Endodermal cell (in vitro differentiated cells): Measurements from ENCODE around the gene PCGF5. TPM values are rescaled to one million over a fixed set of nuclear protein-coding genes. Genes with fewer than 3 reads are reported as not detected.

ENCODE experiments used
- DNase-seq: peaks from one replicate; pipeline ENCODE4 v3.0.0-alpha.2; 2017
- H3K27ac ChIP-seq: 2 replicates; pipeline ENCODE4 v1.5.1; 2013; ENCODE audit warnings: mild to moderate bottlenecking, low read depth, low read length, moderate library complexity
- H3K27me3 ChIP-seq: 2 replicates; pipeline ENCODE4 v1.6.1; 2013; ENCODE audit warnings: mild to moderate bottlenecking, low read length, moderate library complexity; ENCODE audit not compliant: insufficient read depth, control insufficient read depth, poor library complexity, severe bottlenecking
- H3K36me3 ChIP-seq: 2 replicates; pipeline ENCODE4 v1.7.0; 2013; ENCODE audit warnings: mild to moderate bottlenecking, low read length, moderate library complexity; ENCODE audit not compliant: control insufficient read depth, insufficient read depth
- H3K4me1 ChIP-seq: one replicate; pipeline ENCODE4 v1.7.0; 2013; ENCODE audit warnings: low read length; ENCODE audit not compliant: control insufficient read depth, insufficient read depth
- H3K4me3 ChIP-seq: 2 replicates; pipeline ENCODE4 v1.5.1; 2013; ENCODE audit warnings: mild to moderate bottlenecking, low read length, moderate library complexity
- H3K9ac ChIP-seq: 2 replicates; pipeline ENCODE4 v1.6.1; 2013; ENCODE audit warnings: mild to moderate bottlenecking, low read length, moderate library complexity; ENCODE audit not compliant: poor library complexity, severe bottlenecking; ENCODE audit errors: extremely low read depth
- H3K9me3 ChIP-seq: 2 replicates; pipeline ENCODE4 v1.6.1; 2013; ENCODE audit warnings: mild to moderate bottlenecking, low read length, moderate library complexity; ENCODE audit not compliant: control insufficient read depth
- H3K27ac Mint-ChIP-seq: 2 replicates; pipeline ENCODE4 v1.8.0; 2020; ENCODE audit warnings: mixed read lengths
- H3K27me3 Mint-ChIP-seq: 2 replicates; pipeline ENCODE4 v1.8.0; 2021; ENCODE audit warnings: mild to moderate bottlenecking, mixed read lengths; ENCODE audit not compliant: insufficient read depth
- H3K36me3 Mint-ChIP-seq: 2 replicates; pipeline ENCODE4 v1.8.0; 2020; ENCODE audit warnings: low read depth, mixed read lengths
- H3K4me1 Mint-ChIP-seq: 2 replicates; pipeline ENCODE4 v1.8.0; 2020; ENCODE audit warnings: mixed read lengths
- H3K4me3 Mint-ChIP-seq: 2 replicates; pipeline ENCODE4 v1.8.0; 2020; ENCODE audit warnings: mild to moderate bottlenecking, moderate library complexity, mixed read lengths
- H3K9me3 Mint-ChIP-seq: 2 replicates; pipeline ENCODE4 v1.8.0; 2020; ENCODE audit warnings: mild to moderate bottlenecking, mixed read lengths
- WGBS, 2 experiments: methylation state at CpG; one replicate each; pipeline versions ENCODE4 v1.1.5 to v1.1.7; 2013; ENCODE audit warnings: missing lambda C conversion rate in 2 of 2, mixed read lengths in 1 of 2; ENCODE audit not compliant: insufficient coverage in 1 of 2, insufficient read length in 1 of 2; 5-methylcytosine and 5-hydroxymethylcytosine counted together
- total RNA-seq, 2 donors: library from RNA; stranded (reverse); fragmentation: NEBNext Ultra II Directional in 1 of 2; extraction: Animal tissue kit (Norgen Biotek cat#: 25700) in 1 of 2; gene quantifications; 2 replicates in 1 of 2; 3 replicates in 1 of 2; pipeline ENCODE4 v1.2.1, GENCODE V29; 2021
- TF ChIP-seq, protein P1 (sequence below): fragments of 200-600 bp; sonication (generic); conservative IDR thresholded peaks from 2 replicates; pipeline ENCODE4 v1.5.0; 2021; ENCODE audit warnings: antibody characterized with exemption, mild to moderate bottlenecking

The PCGF5 gene
- total RNA-seq, 2 donors from 2014 or later = 6.8 to 9.2 TPM

DNA sequence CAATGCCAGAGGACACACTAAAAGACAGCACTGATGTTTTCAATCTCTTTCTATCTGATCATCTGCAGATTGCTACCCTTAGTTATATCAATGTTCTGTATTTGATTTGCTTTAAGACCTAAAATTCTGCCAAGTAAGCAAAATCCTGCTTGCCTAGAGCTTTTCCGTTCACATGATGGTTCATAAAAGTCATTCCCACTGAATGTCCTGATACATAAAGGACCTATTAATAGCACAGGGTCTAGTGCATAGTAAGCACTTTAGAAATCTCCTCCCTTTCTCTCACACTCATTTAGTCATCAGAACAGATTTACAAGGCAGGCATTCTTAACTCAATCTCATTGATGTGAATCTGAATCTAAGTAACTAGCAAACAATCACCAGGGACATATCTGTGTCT, 68.8 kb downstream of the PCGF5 start:
- Mint-ChIP-seq H3K9me3 (no peaks in the 10 kb centered on the region), H3K4me3 (no peak overlapping the region), H3K27ac (no peak overlapping the region), H3K4me1 (no peaks in the 10 kb centered on the region), H3K27me3 (peaks cover 18% of the 10 kb centered on the region), H3K36me3 (no peaks in the 10 kb centered on the region)
- 96 to 100% methylated on average over 1 of the region's 1 CpG for WGBS, 2 experiments
- DNase-seq = no peak
- Histone ChIP-seq H3K4me1 (no peaks in the 10 kb centered on the region), H3K27me3 (peaks cover 4% of the 10 kb centered on the region), H3K27ac (no peak overlapping the region), H3K9me3 (no peaks in the 10 kb centered on the region), H3K36me3 (no peaks in the 10 kb centered on the region), H3K9ac (no peak overlapping the region), H3K4me3 (no peak overlapping the region)
- TF ChIP-seq, protein P1, sequence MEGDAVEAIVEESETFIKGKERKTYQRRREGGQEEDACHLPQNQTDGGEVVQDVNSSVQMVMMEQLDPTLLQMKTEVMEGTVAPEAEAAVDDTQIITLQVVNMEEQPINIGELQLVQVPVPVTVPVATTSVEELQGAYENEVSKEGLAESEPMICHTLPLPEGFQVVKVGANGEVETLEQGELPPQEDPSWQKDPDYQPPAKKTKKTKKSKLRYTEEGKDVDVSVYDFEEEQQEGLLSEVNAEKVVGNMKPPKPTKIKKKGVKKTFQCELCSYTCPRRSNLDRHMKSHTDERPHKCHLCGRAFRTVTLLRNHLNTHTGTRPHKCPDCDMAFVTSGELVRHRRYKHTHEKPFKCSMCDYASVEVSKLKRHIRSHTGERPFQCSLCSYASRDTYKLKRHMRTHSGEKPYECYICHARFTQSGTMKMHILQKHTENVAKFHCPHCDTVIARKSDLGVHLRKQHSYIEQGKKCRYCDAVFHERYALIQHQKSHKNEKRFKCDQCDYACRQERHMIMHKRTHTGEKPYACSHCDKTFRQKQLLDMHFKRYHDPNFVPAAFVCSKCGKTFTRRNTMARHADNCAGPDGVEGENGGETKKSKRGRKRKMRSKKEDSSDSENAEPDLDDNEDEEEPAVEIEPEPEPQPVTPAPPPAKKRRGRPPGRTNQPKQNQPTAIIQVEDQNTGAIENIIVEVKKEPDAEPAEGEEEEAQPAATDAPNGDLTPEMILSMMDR = no peak

GRCh38 chr10:91290607-91291006, 70.1 kb downstream of the PCGF5 start:
- no peak overlapping the region for H3K27ac ChIP-seq
- H3K4me3 ChIP-seq = no peak overlapping the region
- H3K9me3 ChIP-seq = no peaks in the 10 kb centered on the region
- H3K4me3 Mint-ChIP-seq = no peak overlapping the region
- no peaks in the 10 kb centered on the region for H3K4me1 Mint-ChIP-seq
- peaks cover 19% of the 10 kb centered on the region for H3K27me3 Mint-ChIP-seq
- TF ChIP-seq, protein P1 = no peak
- H3K9me3 Mint-ChIP-seq = no peaks in the 10 kb centered on the region
- no peak overlapping the region for H3K9ac ChIP-seq
- no peaks in the 10 kb centered on the region for H3K36me3 ChIP-seq
- H3K27me3 ChIP-seq = peaks cover 4% of the 10 kb centered on the region
- 91 to 96% methylated on average over 4 to 5 of the region's 5 CpGs for WGBS, 2 experiments
- H3K27ac Mint-ChIP-seq = no peak overlapping the region
- no peaks in the 10 kb centered on the region for H3K4me1 ChIP-seq
- no peak for DNase-seq
- no peaks in the 10 kb centered on the region for H3K36me3 Mint-ChIP-seq

DNA sequence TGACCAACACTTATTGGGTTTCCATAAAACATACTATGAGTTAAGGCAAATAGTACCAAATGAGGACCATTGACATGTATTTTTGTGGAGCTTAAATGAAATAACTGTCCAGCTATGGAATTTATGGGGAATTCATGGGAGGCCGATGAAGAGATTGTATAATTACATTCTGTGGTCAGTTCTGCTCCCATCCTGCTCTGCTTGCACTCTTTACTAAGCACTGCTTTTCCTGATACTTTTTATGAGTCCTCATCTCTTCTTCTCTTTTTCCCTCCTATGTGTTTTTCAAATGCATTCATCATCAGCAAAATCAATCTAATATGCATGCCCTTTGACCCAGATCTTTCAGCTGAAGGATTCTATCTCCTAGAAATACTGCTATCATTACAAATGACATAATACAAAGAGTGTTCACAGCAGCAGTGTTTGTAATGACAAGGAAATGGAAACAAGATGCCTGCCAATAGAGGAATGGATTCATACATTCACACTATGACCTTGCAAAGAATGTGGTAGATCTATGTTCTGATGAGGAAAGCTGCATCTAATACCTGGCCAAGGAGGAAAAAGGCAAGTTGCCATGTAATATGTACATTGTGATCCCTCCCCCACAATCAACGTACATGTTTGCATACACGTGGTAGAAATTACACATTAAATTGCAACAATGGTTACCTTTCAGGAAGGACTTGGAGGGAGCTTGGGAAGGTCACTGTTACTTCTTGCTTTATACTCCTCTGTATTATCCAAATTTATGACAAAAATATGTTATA, 73.9 kb downstream of the PCGF5 start:
- DNase-seq = no peak
- H3K4me1 ChIP-seq = no peaks in the 10 kb centered on the region
- H3K36me3 ChIP-seq = no peaks in the 10 kb centered on the region
- Mint-ChIP-seq H3K36me3 (no peaks in the 10 kb centered on the region), H3K9me3 (no peaks in the 10 kb centered on the region), H3K4me1 (peaks cover 8% of the 10 kb centered on the region), H3K4me3 (no peak overlapping the region), H3K27ac (no peak overlapping the region), H3K27me3 (peaks cover 22% of the 10 kb centered on the region)
- H3K27me3 ChIP-seq = peaks cover 8% of the 10 kb centered on the region
- no peak overlapping the region for H3K4me3 ChIP-seq
- 94% methylated on average over 3 of the region's 3 CpGs; no CpG with 5 or more reads in 1 of the 2 experiments for WGBS, 2 experiments
- TF ChIP-seq, protein P1 = no peak
- no peaks in the 10 kb centered on the region for H3K9me3 ChIP-seq
- H3K27ac ChIP-seq = no peak overlapping the region
- no peak overlapping the region for H3K9ac ChIP-seq
